COLO668 (cell line): ENCODE measurements around the gene TTC5.
"Not testable (repeated sequence)": the region's sequence is repeated elsewhere in the genome, so short reads cannot be mapped to it uniquely, and the experiment has no call there.

Experiments used
- DNase-seq: peaks from one replicate; lab custom pipeline; 2025; ENCODE audit not compliant: unreplicated experiment; lab: John Stamatoyannopoulos, UW

Gene TTC5, protein sequence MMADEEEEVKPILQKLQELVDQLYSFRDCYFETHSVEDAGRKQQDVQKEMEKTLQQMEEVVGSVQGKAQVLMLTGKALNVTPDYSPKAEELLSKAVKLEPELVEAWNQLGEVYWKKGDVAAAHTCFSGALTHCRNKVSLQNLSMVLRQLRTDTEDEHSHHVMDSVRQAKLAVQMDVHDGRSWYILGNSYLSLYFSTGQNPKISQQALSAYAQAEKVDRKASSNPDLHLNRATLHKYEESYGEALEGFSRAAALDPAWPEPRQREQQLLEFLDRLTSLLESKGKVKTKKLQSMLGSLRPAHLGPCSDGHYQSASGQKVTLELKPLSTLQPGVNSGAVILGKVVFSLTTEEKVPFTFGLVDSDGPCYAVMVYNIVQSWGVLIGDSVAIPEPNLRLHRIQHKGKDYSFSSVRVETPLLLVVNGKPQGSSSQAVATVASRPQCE

DNA sequence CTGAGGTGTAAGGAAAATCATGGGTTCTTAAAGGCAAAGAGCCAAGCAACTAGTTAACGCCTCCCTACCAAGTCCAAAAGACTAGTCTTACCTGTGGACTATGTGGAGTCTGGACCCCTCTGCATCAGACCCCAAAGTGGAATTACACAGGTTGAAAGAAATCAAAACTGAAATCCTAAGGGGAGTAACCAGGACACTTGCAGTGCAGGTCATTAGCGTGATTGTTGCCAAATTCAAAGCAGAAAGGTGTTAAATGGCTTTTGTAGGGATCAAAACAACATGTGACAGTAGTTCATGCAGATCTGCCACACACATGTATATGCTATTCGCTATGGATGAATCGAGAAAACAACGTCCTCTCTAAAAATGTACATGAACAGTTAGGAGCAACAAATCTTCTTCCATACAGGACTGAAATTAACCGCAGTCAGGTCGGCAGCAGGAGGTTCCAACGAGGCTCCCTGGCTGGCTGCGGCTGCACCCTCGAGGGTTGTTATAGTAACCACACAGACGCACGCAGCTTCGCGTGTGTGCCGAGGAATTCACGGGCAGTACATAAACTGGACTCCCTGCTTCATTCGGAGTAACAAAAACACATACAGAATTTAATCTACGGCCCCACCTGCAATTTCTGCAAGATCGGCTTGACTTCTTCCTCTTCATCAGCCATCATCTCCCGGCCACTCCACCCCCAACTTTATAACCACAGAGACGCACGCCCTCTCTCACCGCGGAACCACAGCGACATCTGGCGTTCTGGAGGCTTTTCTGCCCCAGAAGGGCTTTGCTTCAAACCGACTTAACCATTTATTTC, at the start of gene TTC5:
TTC5 (minus strand) TSS at position 687 of the 814 bp plus-strand sequence; CDS start at position 673, 14 bp downstream.
- DNase-seq = peak; percentile 90

GRCh38 chr14:20350860-20351259, 45.1 kb upstream of the TTC5 start:
- DNase-seq = no peak

DNA sequence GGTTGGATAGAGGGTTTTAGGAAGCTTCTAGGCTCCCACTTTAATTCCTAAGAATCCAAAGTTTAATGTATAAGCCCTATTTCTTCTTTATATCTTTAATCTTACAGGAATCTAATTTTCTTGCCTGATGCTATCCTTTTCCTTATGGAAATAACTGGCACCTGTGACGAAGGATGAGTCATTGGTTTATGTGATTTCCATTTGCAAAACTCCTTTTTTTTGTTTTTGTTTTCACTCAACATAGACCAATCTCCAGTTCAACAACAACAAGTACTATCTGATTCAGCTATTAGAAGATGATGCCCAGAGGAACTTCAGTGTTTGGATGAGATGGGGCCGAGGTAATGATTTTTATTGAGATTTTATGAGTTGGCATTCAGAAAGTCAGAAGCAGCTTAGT, 44.5 kb upstream of the TTC5 start:
- no peak for DNase-seq

GRCh38 chr14:20347747-20348146, 42.0 kb upstream of the TTC5 start:
- DNase-seq = no peak

GRCh38 chr14:20346713-20347112, 41.0 kb upstream of the TTC5 start:
- no peak for DNase-seq

GRCh38 chr14:20345366-20345765, 39.6 kb upstream of the TTC5 start:
- no peak for DNase-seq

GRCh38 chr14:20343862-20344220, 38.1 kb upstream of the TTC5 start:
- DNase-seq = no peak

- DNase-seq = peak; percentile 100
Measured at GRCh38 chr14:20343092-20343861, 37.5 kb upstream of the TTC5 start, which contains the start of gene PARP2. PARP2 (plus strand) TSS chr14:20343635; CDS start chr14:20343642, 7 bp downstream.

DNA sequence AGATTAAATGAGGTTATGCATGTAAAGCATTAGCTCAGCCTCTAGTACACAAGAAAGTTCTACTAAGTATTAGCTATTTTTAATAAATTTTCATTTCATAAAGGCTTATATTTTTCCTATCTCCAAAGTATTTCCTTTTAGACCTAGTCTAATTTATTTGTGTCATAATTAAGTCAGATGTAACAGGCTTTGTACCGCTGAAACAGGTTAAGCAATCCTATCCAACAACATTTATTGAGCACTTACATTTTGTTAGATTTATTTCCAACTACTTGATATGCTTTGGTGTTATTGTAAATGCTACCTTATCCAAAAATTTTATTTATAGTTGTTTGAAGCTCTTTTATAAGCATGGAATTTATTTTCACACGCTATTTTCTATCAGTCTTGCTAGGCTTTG, 35.9 kb upstream of the TTC5 start:
- no peak for DNase-seq

GRCh38 chr14:20341032-20341431, 35.3 kb upstream of the TTC5 start:
- not testable (repeated sequence) for DNase-seq

DNA sequence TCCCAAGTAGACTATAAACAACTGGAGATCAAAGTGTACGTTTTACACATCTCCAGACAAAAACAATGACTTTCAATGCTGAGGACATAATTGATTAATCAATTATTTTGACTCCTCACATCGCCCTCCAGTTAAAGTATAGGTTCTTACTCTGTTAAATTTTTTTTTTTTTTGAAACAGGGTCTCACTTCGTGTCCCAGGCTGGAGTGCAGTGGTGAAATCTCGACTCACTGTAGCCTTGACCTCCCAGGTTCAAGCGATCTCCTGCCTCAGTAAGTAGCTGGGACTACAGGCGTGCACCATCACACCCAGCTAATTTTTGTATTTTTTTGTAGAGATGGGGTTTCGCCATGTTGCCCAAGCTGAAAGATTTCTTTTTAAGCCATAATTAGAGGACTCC, 28.3 kb upstream of the TTC5 start:
- no peak for DNase-seq

- no peak for DNase-seq
Measured at GRCh38 chr14:20333494-20333841, 27.7 kb upstream of the TTC5 start.

DNA sequence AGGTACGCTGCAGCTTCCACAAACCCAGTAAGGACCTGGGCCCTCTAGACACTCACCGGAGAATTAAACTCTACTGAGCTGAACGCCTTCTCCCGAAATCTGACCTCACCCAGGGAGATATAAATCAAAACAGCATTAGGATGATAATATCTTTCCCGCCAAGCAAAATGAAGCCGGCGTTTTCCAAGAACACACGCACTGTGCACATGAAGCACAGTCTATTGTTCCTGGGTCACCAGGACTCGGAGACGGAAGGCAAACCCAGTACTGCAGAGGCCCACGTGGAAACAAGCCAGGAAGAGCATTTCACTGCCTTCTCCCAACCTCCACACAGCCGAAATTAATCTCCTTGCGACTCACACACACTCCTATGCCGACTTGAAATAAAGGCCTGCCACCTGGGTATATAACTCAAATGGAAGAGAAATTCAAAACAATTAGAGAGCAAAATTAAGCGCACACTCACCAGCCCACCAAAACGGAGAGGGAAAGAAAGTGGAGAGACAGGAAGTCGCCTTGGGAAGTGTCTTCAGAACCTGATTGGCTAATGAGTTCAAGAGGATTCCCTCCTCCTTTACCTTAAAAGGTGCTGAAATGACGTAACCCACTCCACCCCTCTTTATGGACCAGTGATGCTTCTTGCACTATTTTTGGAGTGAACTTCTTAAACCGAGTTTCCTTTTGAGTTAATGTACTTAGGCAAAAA, 27.2 kb upstream of the TTC5 start, which contains the start of gene CCNB1IP1:
CCNB1IP1 (minus strand) TSS at position 492 of the 706 bp plus-strand sequence. CDS start 16,756 bp downstream, outside the sequence.
- peak; percentile 69 for DNase-seq

DNA sequence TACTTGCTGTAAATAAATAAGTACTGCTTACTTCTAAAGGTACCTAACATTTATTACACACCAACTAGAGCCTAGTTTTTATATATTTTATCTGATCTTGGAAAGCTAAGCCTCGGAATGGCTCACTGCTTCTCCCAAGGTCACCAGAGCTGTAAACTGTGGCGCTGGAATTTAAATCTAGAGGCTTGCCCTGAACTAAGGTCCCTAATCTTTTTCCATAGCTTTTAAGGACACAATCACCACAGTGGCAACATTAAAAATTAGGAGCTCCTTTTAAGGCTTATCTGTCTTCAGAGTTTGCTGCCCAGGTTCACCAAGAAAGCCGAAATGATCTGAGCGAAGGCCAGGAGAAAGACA, 26.7 kb upstream of the TTC5 start:
- DNase-seq = peak; percentile 34

- no peak for DNase-seq
Measured at GRCh38 chr14:20331053-20331613, 25.4 kb upstream of the TTC5 start.

GRCh38 chr14:20329355-20329754, 23.6 kb upstream of the TTC5 start:
- no peak for DNase-seq

DNA sequence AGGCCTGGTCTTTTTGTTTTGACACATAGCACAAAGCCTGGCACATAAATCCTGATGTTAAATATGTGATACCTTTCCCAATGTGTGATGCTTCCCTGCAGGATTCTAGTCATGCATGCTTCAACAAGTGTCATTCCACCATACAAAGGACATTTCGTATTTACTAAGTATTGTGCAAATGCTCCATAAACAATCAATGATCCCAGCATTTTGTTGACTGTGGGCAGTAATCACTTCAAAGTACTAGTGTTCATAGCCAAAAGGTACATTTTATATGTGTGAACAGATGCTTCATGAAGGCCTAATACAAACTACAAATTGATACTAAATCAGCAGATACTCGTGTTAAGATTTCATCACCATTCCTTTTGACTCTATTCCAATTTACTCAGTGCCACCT, 23.0 kb upstream of the TTC5 start:
- DNase-seq = no peak

DNA sequence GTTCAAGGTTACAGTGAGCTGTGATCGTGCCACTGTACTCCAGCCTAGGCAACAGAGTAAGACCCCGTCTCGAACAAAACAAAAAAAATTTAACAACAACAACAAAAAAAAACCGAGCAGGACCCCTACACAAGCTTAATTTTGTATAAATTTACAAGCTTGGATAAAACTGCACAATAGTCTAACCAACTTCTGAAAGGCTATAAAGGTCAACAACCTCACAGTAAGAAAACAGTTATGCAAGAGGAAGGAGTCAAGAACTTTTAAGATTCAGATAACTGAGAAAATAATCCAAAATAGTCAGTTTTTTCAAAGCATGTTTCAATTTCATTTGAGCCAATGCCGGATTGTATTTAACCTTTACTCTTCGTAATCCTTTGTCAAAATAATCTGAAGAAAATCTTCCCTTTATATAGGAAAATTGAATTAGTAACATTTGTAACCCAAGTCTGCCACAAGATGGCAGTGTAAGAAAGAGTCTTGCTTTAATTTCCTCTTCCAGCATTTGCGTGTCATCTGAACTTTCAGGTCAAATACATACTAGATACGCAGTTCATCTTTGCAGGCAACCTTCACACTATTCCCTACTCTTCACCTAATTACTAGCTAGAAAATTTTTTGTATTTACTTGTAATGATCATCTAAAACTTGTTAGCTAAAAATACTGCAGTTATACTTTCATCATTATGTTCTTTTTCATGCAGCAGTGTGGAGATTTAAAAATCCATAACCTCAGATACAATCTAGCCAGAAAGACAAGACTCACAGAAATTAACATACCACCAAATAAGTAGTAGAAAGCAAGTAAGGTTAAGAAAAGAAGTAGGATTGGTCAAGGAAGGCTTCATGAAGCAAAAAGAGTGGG, 21.5 kb upstream of the TTC5 start:
- DNase-seq = peak; percentile 14

DNA sequence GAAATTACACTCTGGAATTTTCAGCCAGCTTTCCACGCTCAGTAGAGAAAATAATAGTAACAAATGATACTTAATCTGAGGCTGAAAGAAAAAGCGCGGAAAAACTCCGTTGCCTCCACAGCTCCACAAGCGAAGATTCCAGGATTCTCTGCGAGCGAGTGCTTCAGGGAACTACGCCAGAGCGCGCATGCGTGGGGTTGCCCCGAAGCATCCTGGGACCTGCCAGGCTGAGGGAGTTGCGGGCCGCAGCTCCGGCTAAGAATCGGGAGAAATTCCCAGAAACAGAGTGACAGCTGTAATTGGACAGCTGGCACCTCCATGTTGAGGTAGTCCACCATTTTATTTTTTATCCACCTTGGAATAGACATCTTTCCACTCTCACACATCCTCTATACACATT, 12.0 kb upstream of the TTC5 start:
- no peak for DNase-seq
